Upper lobe of right lung (tissue), 1 donor: Measurements from ENCODE around the gene NPLOC4. TPM values are rescaled to one million over a fixed set of nuclear protein-coding genes. Genes with fewer than 3 reads are reported as not detected.
"Not testable (repeated sequence)": the region's sequence is repeated elsewhere in the genome, so short reads cannot be mapped to it uniquely, and the experiment has no call there.

Experiments used
- ATAC-seq: fragments of 200-7000 bp; cut with Tn5 transposase; one replicate; pipeline ENCODE4 v1.9.1; 2020; ENCODE audit warnings: mild to moderate bottlenecking, moderate library complexity
- DNase-seq: peaks from one replicate; pipeline ENCODE4 v3.0.0-alpha.2; 2020
- H3K27ac ChIP-seq: fragments of 200-600 bp; one replicate; pipeline ENCODE4 v1.8.0; 2022
- H3K27me3 ChIP-seq: fragments of 200-600 bp; one replicate; pipeline ENCODE4 v1.8.0; 2022; ENCODE audit warnings: mild to moderate bottlenecking
- H3K36me3 ChIP-seq: fragments of 200-600 bp; one replicate; pipeline ENCODE4 v1.8.0; 2022
- H3K4me1 ChIP-seq: fragments of 200-600 bp; one replicate; pipeline ENCODE4 v1.8.0; 2022
- H3K4me3 ChIP-seq: fragments of 200-600 bp; one replicate; pipeline ENCODE4 v1.8.0; 2022; ENCODE audit warnings: mild to moderate bottlenecking
- H3K9me3 ChIP-seq: fragments of 200-600 bp; one replicate; pipeline ENCODE4 v1.8.0; 2022
- CTCF ChIP-seq: fragments of 200-600 bp; IDR thresholded peaks from one replicate; pipeline ENCODE4 v1.8.0; 2022; ENCODE audit warnings: antibody characterized with exemption
- intact Hi-C: fragments of 100-400 bp; cut with DNase I; formaldehyde crosslinking; loops from one replicate; pipeline ENCODE4 v1.11.0; 2022
- total RNA-seq: library from RNA; stranded (reverse); fragmentation: NEBNext Ultra II Directional; extraction: Animal tissue kit (Norgen Biotek cat#: 25700); gene quantifications from one replicate; pipeline ENCODE4 v1.2.1, GENCODE V29; 2021
- donor health status: DM: no; HTN: yes; CAD: no; lungs with severe emphysema.

The NPLOC4 gene
- total RNA-seq, 1 donor from 2014 or later = 93.6 TPM

- peaks cover 6% of the 10 kb centered on the region for H3K36me3 ChIP-seq
- no peak for ATAC-seq
- H3K27me3 ChIP-seq = peaks cover 16% of the 10 kb centered on the region
- intact Hi-C loops = no loop called here
- no peaks in the 10 kb centered on the region for H3K9me3 ChIP-seq
- TF ChIP-seq CTCF = no peak
- peaks cover 10% of the 10 kb centered on the region for H3K4me1 ChIP-seq
- no peak overlapping the region for H3K27ac ChIP-seq
- DNase-seq = no peak
- no peak overlapping the region for H3K4me3 ChIP-seq
Observed at GRCh38 chr17:81535480-81536298, 101.2 kb downstream of the NPLOC4 start.

GRCh38 chr17:81535007-81535328 lies 101.9 kb downstream of the NPLOC4 start:
- peaks cover 3% of the 10 kb centered on the region for H3K36me3 ChIP-seq
- no peak for DNase-seq
- ATAC-seq = no peak
- no peak overlapping the region for H3K27ac ChIP-seq
- H3K9me3 ChIP-seq = no peaks in the 10 kb centered on the region
- intact Hi-C loops = no loop called here
- H3K4me1 ChIP-seq = peaks cover 10% of the 10 kb centered on the region
- H3K27me3 ChIP-seq = peaks cover 16% of the 10 kb centered on the region
- H3K4me3 ChIP-seq = no peak overlapping the region
- no peak for TF ChIP-seq CTCF

GRCh38 chr17:81534157-81535006 lies 102.5 kb downstream of the NPLOC4 start:
- Histone ChIP-seq H3K27ac (no peak overlapping the region), H3K9me3 (no peaks in the 10 kb centered on the region), H3K27me3 (peaks cover 16% of the 10 kb centered on the region), H3K36me3 (no peaks in the 10 kb centered on the region), H3K4me3 (no peak overlapping the region), H3K4me1 (peaks cover 10% of the 10 kb centered on the region)
- ATAC-seq = no peak
- TF ChIP-seq CTCF = no peak
- intact Hi-C loops = no loop called here
- DNase-seq = no peak

- DNase-seq (no peak), ATAC-seq (no peak)
- no peak for TF ChIP-seq CTCF
- no peak overlapping the region for H3K4me3 ChIP-seq
- H3K27me3 ChIP-seq = peaks cover 18% of the 10 kb centered on the region
- intact Hi-C loops = no loop called here
- H3K9me3 ChIP-seq = no peaks in the 10 kb centered on the region
- H3K36me3 ChIP-seq = no peaks in the 10 kb centered on the region
- H3K4me1 ChIP-seq = peaks cover 10% of the 10 kb centered on the region
- H3K27ac ChIP-seq = no peak overlapping the region
Observed at GRCh38 chr17:81533339-81534141, 103.4 kb downstream of the NPLOC4 start.

GRCh38 chr17:81532490-81533287 lies 104.2 kb downstream of the NPLOC4 start:
- Histone ChIP-seq H3K36me3 (no peaks in the 10 kb centered on the region), H3K4me1 (peaks cover 15% of the 10 kb centered on the region), H3K27ac (no peak overlapping the region), H3K9me3 (no peaks in the 10 kb centered on the region), H3K4me3 (no peak overlapping the region), H3K27me3 (peaks cover 22% of the 10 kb centered on the region)
- intact Hi-C loops = no loop called here
- no peak for TF ChIP-seq CTCF
- ATAC-seq (no peak), DNase-seq (no peak)

GRCh38 chr17:81531998-81532404 lies 104.9 kb downstream of the NPLOC4 start:
- H3K36me3 ChIP-seq, H3K9me3 ChIP-seq, H3K4me3 ChIP-seq, ATAC-seq, H3K27ac ChIP-seq, DNase-seq, intact Hi-C loops: not testable (repeated sequence)
- Histone ChIP-seq H3K27me3 (peaks cover 22% of the 10 kb centered on the region), H3K4me1 (peaks cover 13% of the 10 kb centered on the region)

GRCh38 chr17:81531013-81531412 lies 105.9 kb downstream of the NPLOC4 start:
- H3K4me1 ChIP-seq, intact Hi-C loops, H3K27ac ChIP-seq, H3K4me3 ChIP-seq, H3K9me3 ChIP-seq, H3K36me3 ChIP-seq, DNase-seq, ATAC-seq: not testable (repeated sequence)
- peaks cover 20% of the 10 kb centered on the region for H3K27me3 ChIP-seq
